SK-N-SH treated with all-trans-retinoic acid at 6 μM for 48 hours (cell line): Measurements from ENCODE around the gene NDUFB7.

ENCODE experiments used
- BACH2 ChIP-seq: fragments of 250-450 bp; sonication (Bioruptor Pico); IDR thresholded peaks from 2 replicates; pipeline ENCODE4 v1.9.0; 2021; ENCODE audit warnings: mild to moderate bottlenecking, borderline replicate concordance
- CSDC2 ChIP-seq: fragments of 250-450 bp; sonication (Bioruptor Pico); IDR thresholded peaks from 2 replicates; pipeline ENCODE4 v1.5.0; 2020; ENCODE audit warnings: mild to moderate bottlenecking, moderate library complexity
- PATZ1 ChIP-seq: fragments of 250-450 bp; sonication (Bioruptor Pico); IDR thresholded peaks from 2 replicates; pipeline ENCODE4 v1.8.0; 2020; ENCODE audit warnings: mild to moderate bottlenecking, moderate library complexity, borderline replicate concordance
- SNAI2 ChIP-seq: fragments of 250-450 bp; sonication (Bioruptor Pico); IDR thresholded peaks from 2 replicates; pipeline ENCODE4 v1.5.0; 2020; ENCODE audit warnings: mild to moderate bottlenecking, moderate library complexity
- TCF4 ChIP-seq: fragments of 250-450 bp; sonication (Bioruptor Pico); IDR thresholded peaks from 2 replicates; pipeline ENCODE4 v1.8.0; 2021; ENCODE audit warnings: mild to moderate bottlenecking, moderate library complexity, borderline replicate concordance
- ZC3H10 ChIP-seq: fragments of 250-450 bp; sonication (Bioruptor Pico); IDR thresholded peaks from 2 replicates; pipeline ENCODE4 v1.5.1; 2021; ENCODE audit warnings: mild to moderate bottlenecking, moderate library complexity
- ZFP3 ChIP-seq: fragments of 250-450 bp; sonication (Bioruptor Pico); IDR thresholded peaks from 2 replicates; pipeline ENCODE4 v1.5.0; 2020; ENCODE audit warnings: mild to moderate bottlenecking, moderate library complexity
- ZFP30 ChIP-seq: fragments of 450-650 bp; formaldehyde crosslinking; IDR thresholded peaks from 2 replicates; pipeline ENCODE4 v1.5.0; 2022; ENCODE audit warnings: mild to moderate bottlenecking, moderate library complexity
- ZNF565 ChIP-seq: fragments of 450-650 bp; formaldehyde crosslinking; conservative IDR thresholded peaks from 2 replicates; pipeline ENCODE4 v1.5.0; 2020; ENCODE audit warnings: low read depth, mild to moderate bottlenecking, moderate library complexity
- ZNF70 ChIP-seq: fragments of 450-650 bp; formaldehyde crosslinking; IDR thresholded peaks from 2 replicates; pipeline ENCODE4 v1.5.0; 2020; ENCODE audit warnings: mild to moderate bottlenecking, moderate library complexity
- ZNF8 ChIP-seq: fragments of 450-650 bp; formaldehyde crosslinking; IDR thresholded peaks from 2 replicates; pipeline ENCODE4 v1.5.0; 2020; ENCODE audit warnings: mild to moderate bottlenecking, moderate library complexity

GRCh38 chr19:14582894-14583340 lies 11.1 kb upstream of the NDUFB7 start, which contains the start of gene CLEC17A:
- TF ChIP-seq ZC3H10 (CRISPR knock-in tag): no peak
- no peak for TF ChIP-seq PATZ1 (CRISPR knock-in tag)
- TF ChIP-seq TCF4: no peak
- TF ChIP-seq ZNF565: no peak
- no peak for TF ChIP-seq ZNF70
- no peak for TF ChIP-seq ZNF8 (CRISPR knock-in tag)
- no peak for TF ChIP-seq CSDC2
- TF ChIP-seq BACH2: no peak
- TF ChIP-seq ZFP3 (CRISPR knock-in tag): no peak
- no peak for TF ChIP-seq SNAI2 (CRISPR knock-in tag)
- TF ChIP-seq ZFP30 (CRISPR knock-in tag): no peak
